ENCODE results near the gene TNPO2.

The TNPO2 gene

DNA sequence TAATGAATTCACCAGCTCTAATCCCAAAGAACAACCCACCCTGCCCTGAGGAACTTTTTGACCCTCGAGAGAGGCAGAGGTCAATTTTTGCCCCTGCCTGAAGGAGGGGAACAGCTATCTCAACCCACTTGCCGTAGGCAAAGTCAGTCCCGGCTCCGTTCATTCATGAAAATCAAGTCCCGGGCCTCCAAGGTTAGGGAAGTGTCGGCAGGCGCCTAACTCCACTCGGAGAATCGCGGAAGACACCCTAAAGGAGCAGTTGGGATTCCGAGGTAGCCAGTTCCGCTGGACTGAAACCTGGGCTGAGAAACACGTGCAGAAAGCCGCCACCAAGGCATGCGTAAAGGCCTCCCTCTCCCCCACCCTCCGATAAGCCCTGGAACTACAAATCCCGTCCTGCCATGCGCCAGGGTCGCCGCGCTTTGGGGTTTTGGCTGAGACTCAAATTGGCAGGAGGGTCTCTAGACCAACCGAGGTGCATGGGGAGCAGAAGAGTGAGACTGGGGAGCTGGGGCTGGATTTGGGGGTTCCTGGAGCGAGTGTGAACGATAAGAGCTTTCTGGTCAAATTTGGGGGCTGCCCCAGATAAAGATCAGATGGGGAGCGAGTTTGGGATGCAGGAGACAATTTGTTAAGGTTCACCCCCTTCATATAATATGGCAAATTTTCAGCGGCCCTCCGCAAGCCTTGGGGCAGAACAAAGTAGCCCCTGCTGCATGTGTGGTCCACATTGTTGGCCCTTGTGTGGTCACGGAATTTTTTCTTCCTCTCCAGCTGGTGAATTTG, at the start of gene TNPO2:
Gene TNPO2 (minus strand): TSS at position 292 of the 786 bp plus-strand sequence. CDS start 2,955 bp downstream, outside the sequence.
- Histone ChIP-seq H3K9me3 (ENCODE audit: severe bottlenecking) (no peaks in the 10 kb centered on the region), H3K36me3 (peaks cover 31% of the 10 kb centered on the region), H3K27me3 (ENCODE audit: insufficient read depth, low read depth, severe bottlenecking) (no peaks in the 10 kb centered on the region), H3K4me3 (ENCODE audit: low read depth, low read length) (peak within 1 kb of the TSS; percentile 87), H3K27ac (peak within 1 kb of the TSS; percentile 97)
- TF ChIP-seq, protein P1, sequence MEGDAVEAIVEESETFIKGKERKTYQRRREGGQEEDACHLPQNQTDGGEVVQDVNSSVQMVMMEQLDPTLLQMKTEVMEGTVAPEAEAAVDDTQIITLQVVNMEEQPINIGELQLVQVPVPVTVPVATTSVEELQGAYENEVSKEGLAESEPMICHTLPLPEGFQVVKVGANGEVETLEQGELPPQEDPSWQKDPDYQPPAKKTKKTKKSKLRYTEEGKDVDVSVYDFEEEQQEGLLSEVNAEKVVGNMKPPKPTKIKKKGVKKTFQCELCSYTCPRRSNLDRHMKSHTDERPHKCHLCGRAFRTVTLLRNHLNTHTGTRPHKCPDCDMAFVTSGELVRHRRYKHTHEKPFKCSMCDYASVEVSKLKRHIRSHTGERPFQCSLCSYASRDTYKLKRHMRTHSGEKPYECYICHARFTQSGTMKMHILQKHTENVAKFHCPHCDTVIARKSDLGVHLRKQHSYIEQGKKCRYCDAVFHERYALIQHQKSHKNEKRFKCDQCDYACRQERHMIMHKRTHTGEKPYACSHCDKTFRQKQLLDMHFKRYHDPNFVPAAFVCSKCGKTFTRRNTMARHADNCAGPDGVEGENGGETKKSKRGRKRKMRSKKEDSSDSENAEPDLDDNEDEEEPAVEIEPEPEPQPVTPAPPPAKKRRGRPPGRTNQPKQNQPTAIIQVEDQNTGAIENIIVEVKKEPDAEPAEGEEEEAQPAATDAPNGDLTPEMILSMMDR (IDR thresholded peaks at IDR 0.05; ENCODE audit: low read depth, low read length) = no peak
- peak; percentile 81 for DNase-seq

DNA sequence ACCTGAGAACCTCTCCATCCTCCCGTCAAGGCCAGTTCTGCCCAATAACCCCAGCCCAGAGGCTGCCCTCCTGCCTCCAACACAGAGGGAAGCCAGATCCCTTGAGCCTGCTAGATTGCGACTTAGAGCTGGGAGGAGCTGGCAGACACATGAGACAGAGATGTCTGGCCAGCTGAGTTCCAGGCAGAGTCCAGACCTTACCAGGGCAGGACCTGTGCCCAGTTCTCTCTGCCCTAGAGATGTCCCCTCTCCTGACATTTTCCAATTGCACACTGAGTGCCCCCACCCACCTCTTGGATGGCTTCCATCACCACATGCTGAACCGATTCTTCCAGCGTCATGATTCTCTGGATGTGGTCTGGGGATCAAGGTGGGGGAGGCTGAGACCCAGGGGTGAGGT, 48.6 kb upstream of the TNPO2 start:
- H3K36me3 ChIP-seq = peaks cover 19% of the 10 kb centered on the region
- H3K4me3 ChIP-seq (ENCODE audit: low read depth, low read length) = no peak overlapping the region
- H3K27ac ChIP-seq = no peak overlapping the region
- no peak for DNase-seq
- H3K27me3 ChIP-seq (ENCODE audit: insufficient read depth, low read depth, severe bottlenecking) = no peaks in the 10 kb centered on the region
- no peaks in the 10 kb centered on the region for H3K9me3 ChIP-seq (ENCODE audit: severe bottlenecking)
- TF ChIP-seq, protein P1 (IDR thresholded peaks at IDR 0.05; ENCODE audit: low read depth, low read length) = no peak

DNA sequence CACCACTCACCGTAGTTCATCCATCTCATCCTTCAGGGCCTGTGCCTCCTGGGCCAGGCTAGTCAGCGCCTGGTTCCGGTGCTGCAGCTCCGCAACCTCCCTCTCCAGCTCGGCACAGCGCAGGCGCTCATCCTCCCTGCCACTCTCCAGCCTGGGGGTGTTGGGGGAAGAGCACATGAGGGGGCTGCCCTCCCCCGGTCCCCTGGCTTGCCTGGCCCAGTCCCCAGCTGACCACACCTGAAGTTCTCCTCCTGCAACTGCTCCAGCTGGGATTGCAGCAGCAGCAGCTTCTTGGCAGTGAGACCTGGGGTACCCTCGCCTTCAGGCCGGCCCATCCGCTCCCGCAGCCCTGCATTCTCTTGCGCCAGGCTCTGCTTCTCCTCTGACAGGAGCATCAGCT, 47.2 kb upstream of the TNPO2 start:
- TF ChIP-seq, protein P1 (IDR thresholded peaks at IDR 0.05; ENCODE audit: low read depth, low read length) = no peak
- Histone ChIP-seq H3K9me3 (ENCODE audit: severe bottlenecking) (no peaks in the 10 kb centered on the region), H3K27ac (no peak overlapping the region), H3K4me3 (ENCODE audit: low read depth, low read length) (no peak overlapping the region), H3K27me3 (ENCODE audit: insufficient read depth, low read depth, severe bottlenecking) (no peaks in the 10 kb centered on the region), H3K36me3 (peaks cover 25% of the 10 kb centered on the region)
- DNase-seq = no peak

DNA sequence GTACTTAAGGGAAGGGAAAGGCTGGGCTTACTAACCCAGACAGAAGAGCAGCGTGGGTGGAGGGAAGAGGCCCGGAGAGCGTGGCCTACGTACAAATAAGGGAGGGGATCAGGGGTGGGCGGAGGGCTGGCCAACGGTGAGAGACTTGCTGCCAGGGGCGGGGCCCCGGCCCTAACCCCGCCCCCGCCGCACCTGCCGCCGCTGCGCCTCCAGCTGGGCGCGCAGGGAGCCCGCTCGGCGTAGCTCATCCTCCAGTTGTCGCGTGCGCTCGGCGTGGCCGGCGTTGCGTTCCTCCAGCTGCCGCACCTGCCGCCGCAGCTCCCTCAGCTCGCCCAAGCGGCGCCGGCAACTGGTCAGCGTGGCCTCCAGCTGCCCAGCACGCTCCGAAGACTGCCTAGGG, 46.0 kb upstream of the TNPO2 start:
- peak; percentile 93 for DNase-seq

DNA sequence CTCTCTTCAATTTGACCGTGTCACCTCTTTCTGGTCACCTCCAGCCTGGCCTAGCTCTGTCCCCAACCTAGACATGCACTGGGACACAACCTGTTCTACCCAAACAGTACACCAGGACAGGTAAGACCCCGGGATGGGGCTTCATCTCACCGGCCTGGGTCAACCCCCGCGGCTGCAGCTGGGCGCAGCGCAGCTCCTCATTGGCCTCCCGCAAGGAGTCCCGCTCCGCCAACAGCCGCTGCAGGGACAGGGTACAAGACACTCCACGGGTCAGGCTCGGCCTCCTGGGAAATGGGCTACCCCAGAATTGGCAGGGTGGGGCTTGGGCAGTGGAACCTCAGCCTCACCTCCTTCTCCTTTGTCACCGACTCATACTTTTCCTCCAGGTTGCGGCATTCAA, 43.9 kb upstream of the TNPO2 start:
- no peak overlapping the region for H3K4me3 ChIP-seq (ENCODE audit: low read depth, low read length)
- H3K36me3 ChIP-seq = peaks cover 43% of the 10 kb centered on the region
- H3K27ac ChIP-seq = no peak overlapping the region
- DNase-seq = no peak
- no peaks in the 10 kb centered on the region for H3K27me3 ChIP-seq (ENCODE audit: insufficient read depth, low read depth, severe bottlenecking)
- H3K9me3 ChIP-seq (ENCODE audit: severe bottlenecking) = no peaks in the 10 kb centered on the region
- TF ChIP-seq, protein P1 (IDR thresholded peaks at IDR 0.05; ENCODE audit: low read depth, low read length) = no peak

More for the DNA sequence above, 46.0 kb upstream of the TNPO2 start:
- TF ChIP-seq, protein P1 (IDR thresholded peaks at IDR 0.05; ENCODE audit: low read depth, low read length) = peak; percentile 51
- Histone ChIP-seq H3K36me3 (peaks cover 35% of the 10 kb centered on the region), H3K4me3 (ENCODE audit: low read depth, low read length) (peak overlapping the region; percentile 31), H3K27ac (peak overlapping the region; percentile 53), H3K27me3 (ENCODE audit: insufficient read depth, low read depth, severe bottlenecking) (no peaks in the 10 kb centered on the region), H3K9me3 (ENCODE audit: severe bottlenecking) (no peaks in the 10 kb centered on the region)
